Endothelial cell of umbilical vein (primary cell): ENCODE measurements around the gene ZFP42. TPM values are rescaled to one million over a fixed set of nuclear protein-coding genes. Genes with fewer than 3 reads are reported as not detected.

Experiments
- polyA plus RNA-seq, 4 experiments: library from polyadenylated mRNA; depleted of rRNA in 3 of 4; stranded (reverse) in 3 of 4; unstranded in 1 of 4; fragments of >200 nt; gene quantifications; 2 replicates each; pipeline versions ENCODE4 v1.2.1 to v1.2.3, GENCODE V29; 2011 to 2012; ENCODE audit warnings: missing spikeins in 1 of 4
- total RNA-seq: library from RNA; stranded (reverse); gene quantifications from 2 replicates; pipeline ENCODE4 v1.2.3, GENCODE V29; 2021

The ZFP42 gene
- total and polyA plus RNA-seq, 2 donors (not counting 3 experiments of a cell fraction or from before 2014, with no cell fraction given), result 0.04 TPM; not detected in 1

Other genes starting within 250 kb of the ZFP42 start
- gene TRIML2, start 113.8 kb downstream of the ZFP42 start, total RNA-seq, result not detected in 2 replicates
- gene TRIML2, start 113.8 kb downstream of the ZFP42 start, polyA plus RNA-seq, result 0.14 and 0.15 TPM in 2 replicates
- not detected in 2 replicates for gene TRIML1, start 143.7 kb downstream of the ZFP42 start, total RNA-seq
- not detected in 2 replicates for gene TRIML1, start 143.7 kb downstream of the ZFP42 start, polyA plus RNA-seq